ENCODE data around the gene MAST4.

DNA sequence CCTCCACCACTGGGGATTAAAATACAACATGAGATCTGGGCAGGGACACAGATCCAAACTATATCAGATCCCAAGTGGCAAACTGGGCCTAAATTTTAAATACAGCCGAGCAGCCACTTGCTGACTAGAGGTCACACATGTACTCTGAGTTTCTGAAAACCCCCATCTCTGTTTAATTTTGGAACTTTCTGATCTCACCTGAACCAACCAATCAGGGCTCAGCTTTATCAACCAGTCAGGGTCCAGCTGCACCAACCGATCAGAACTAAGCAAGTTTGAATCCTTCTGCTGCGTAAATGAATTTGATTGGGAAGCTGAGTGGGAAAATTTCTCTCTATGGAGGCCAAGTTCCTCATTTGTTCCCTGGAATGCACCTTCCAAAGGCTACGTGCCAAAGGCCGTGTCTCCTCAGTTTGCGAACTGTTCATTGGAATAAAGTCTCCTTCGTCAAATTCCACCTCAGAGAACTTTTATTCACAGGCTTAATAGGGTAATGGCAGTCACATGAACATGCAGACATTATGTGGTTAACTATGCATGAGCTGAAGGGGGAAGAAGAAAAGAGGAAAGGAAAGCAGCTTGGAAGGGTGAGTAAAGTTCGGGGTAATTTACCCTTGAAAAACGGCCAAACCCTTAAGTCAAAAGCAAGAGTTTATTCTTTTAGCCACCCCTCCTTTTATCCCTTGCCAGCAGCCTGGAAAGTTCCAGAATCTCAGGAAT lies 596.7 kb downstream of the MAST4 start:
- TF ChIP-seq, protein P1, sequence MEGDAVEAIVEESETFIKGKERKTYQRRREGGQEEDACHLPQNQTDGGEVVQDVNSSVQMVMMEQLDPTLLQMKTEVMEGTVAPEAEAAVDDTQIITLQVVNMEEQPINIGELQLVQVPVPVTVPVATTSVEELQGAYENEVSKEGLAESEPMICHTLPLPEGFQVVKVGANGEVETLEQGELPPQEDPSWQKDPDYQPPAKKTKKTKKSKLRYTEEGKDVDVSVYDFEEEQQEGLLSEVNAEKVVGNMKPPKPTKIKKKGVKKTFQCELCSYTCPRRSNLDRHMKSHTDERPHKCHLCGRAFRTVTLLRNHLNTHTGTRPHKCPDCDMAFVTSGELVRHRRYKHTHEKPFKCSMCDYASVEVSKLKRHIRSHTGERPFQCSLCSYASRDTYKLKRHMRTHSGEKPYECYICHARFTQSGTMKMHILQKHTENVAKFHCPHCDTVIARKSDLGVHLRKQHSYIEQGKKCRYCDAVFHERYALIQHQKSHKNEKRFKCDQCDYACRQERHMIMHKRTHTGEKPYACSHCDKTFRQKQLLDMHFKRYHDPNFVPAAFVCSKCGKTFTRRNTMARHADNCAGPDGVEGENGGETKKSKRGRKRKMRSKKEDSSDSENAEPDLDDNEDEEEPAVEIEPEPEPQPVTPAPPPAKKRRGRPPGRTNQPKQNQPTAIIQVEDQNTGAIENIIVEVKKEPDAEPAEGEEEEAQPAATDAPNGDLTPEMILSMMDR (IDR thresholded peaks at IDR 0.05): no peak
- TF ChIP-seq POLR2A (IDR thresholded peaks at IDR 0.05): no peak

Measured in uterus (tissue), 2 donors.